OCI-LY1 (cell line): ENCODE measurements around the gene RFX5.

Experiments used
- H2AFZ ChIP-seq: fragments of 200-600 bp; sonication (generic), shearing (Covaris generic); 2 replicates; pipeline ENCODE4 v1.6.0; 2014; ENCODE audit warnings: antibody characterized with exemption, mild to moderate bottlenecking, low read length
- H3F3A ChIP-seq: fragments of 200-600 bp; sonication (generic), shearing (Covaris generic); 2 replicates; pipeline ENCODE4 v1.6.0; 2014; ENCODE audit warnings: mild to moderate bottlenecking, antibody characterized with exemption, low read length, moderate library complexity; ENCODE audit not compliant: insufficient read depth
- H3K27ac ChIP-seq: fragments of 200-600 bp; sonication (generic); 2 replicates; pipeline ENCODE4 v1.5.1; 2014; ENCODE audit warnings: low read length, mixed run types, mild to moderate bottlenecking, low read depth; ENCODE audit not compliant: poor library complexity, severe bottlenecking
- H3K27me3 ChIP-seq: fragments of 200-600 bp; sonication (generic); 2 replicates; pipeline ENCODE4 v1.6.0; 2014; ENCODE audit warnings: antibody characterized with exemption, mild to moderate bottlenecking, low read length, moderate library complexity; ENCODE audit not compliant: insufficient read depth
- H3K36me3 ChIP-seq: fragments of 200-600 bp; sonication (generic); 2 replicates; pipeline ENCODE4 v1.6.1; 2014; ENCODE audit warnings: mild to moderate bottlenecking, antibody characterized with exemption, low read length, moderate library complexity, mixed read lengths; ENCODE audit not compliant: insufficient read depth
- H3K4me1 ChIP-seq: fragments of 200-600 bp; sonication (generic); 2 replicates; pipeline ENCODE4 v1.5.1; 2014; ENCODE audit warnings: mild to moderate bottlenecking, low read length, moderate library complexity; ENCODE audit not compliant: insufficient read depth, severe bottlenecking
- H3K4me2 ChIP-seq: fragments of 200-600 bp; sonication (generic), shearing (Covaris generic); 2 replicates; pipeline ENCODE4 v1.6.1; 2014; ENCODE audit warnings: low read length
- H3K4me3 ChIP-seq: fragments of 200-600 bp; sonication (generic); 2 replicates; pipeline ENCODE4 v1.5.1; 2014; ENCODE audit warnings: low read length, low read depth, mild to moderate bottlenecking, mixed read lengths; ENCODE audit not compliant: poor library complexity, severe bottlenecking
- H3K79me2 ChIP-seq: fragments of 200-600 bp; shearing (Covaris generic); 2 replicates; pipeline ENCODE4 v1.6.1; 2016; ENCODE audit warnings: mixed run types, low read length, mixed read lengths; ENCODE audit not compliant: insufficient read depth
- H3K9ac ChIP-seq: fragments of 200-600 bp; sonication (generic), shearing (Covaris generic); 2 replicates; pipeline ENCODE4 v1.6.1; 2014; ENCODE audit warnings: mild to moderate bottlenecking, low read length, mixed read lengths
- H3K9me2 ChIP-seq: fragments of 200-600 bp; sonication (generic), shearing (Covaris generic); 2 replicates; pipeline ENCODE4 v1.6.1; 2014; ENCODE audit warnings: low read depth, mild to moderate bottlenecking, low read length, mixed read lengths
- H3K9me3 ChIP-seq: fragments of 200-600 bp; shearing (Covaris generic); 2 replicates; pipeline ENCODE4 v1.6.1; 2014; ENCODE audit warnings: low read length, mixed read lengths
- H4K20me1 ChIP-seq: fragments of 200-600 bp; sonication (generic), shearing (Covaris generic); 2 replicates; pipeline ENCODE4 v1.6.0; 2016; ENCODE audit warnings: mild to moderate bottlenecking, low read length; ENCODE audit not compliant: insufficient read depth
- EZH2 ChIP-seq: fragments of 200-600 bp; sonication (generic), shearing (Covaris generic); IDR thresholded peaks from 2 replicates; pipeline ENCODE4 v1.8.0; 2017; ENCODE audit warnings: borderline replicate concordance, mixed run types, mild to moderate bottlenecking, antibody characterized with exemption, low read length, moderate library complexity, mixed read lengths
- TF ChIP-seq, protein P1 (sequence below): fragments of 200-600 bp; sonication (generic), shearing (Covaris generic); IDR thresholded peaks from 2 replicates; pipeline ENCODE4 v1.5.1; 2017; ENCODE audit warnings: mild to moderate bottlenecking, antibody characterized with exemption, low read length, moderate library complexity, mixed read lengths

Gene RFX5

DNA sequence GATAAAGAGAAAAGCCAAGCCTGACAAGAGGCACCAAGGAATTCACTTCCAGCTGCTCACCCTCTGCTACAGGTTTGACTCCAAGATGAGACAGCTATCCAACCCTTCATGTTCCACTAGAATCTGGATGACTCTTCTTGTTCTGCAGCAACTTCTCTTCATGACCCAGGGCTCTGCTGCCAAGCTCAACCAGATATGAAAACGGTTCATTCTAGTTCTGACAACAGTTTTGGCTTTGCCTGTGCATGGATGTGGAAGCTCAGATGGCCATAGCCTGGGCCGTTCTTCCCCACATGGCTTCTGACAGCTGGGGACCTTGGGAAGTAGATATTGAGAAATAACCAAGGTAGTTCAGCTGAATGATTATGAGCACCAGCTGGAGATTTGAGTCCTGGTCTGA is 33.6 kb downstream of the RFX5 start:
- Histone ChIP-seq H3K27me3 (no peaks in the 10 kb centered on the region), H3K9me3 (no peaks in the 10 kb centered on the region), H4K20me1 (no peaks in the 10 kb centered on the region), H3K4me1 (no peaks in the 10 kb centered on the region), H2AFZ (no peak overlapping the region), H3K36me3 (peaks cover 76% of the 10 kb centered on the region), H3K4me2 (no peak overlapping the region), H3K4me3 (no peak overlapping the region), H3K27ac (no peak overlapping the region), H3K9me2 (no peaks in the 10 kb centered on the region), H3K9ac (no peak overlapping the region), H3F3A (no peaks in the 10 kb centered on the region), H3K79me2 (no peaks in the 10 kb centered on the region)
- no peak for TF ChIP-seq EZH2
- TF ChIP-seq, protein P1, sequence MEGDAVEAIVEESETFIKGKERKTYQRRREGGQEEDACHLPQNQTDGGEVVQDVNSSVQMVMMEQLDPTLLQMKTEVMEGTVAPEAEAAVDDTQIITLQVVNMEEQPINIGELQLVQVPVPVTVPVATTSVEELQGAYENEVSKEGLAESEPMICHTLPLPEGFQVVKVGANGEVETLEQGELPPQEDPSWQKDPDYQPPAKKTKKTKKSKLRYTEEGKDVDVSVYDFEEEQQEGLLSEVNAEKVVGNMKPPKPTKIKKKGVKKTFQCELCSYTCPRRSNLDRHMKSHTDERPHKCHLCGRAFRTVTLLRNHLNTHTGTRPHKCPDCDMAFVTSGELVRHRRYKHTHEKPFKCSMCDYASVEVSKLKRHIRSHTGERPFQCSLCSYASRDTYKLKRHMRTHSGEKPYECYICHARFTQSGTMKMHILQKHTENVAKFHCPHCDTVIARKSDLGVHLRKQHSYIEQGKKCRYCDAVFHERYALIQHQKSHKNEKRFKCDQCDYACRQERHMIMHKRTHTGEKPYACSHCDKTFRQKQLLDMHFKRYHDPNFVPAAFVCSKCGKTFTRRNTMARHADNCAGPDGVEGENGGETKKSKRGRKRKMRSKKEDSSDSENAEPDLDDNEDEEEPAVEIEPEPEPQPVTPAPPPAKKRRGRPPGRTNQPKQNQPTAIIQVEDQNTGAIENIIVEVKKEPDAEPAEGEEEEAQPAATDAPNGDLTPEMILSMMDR = no peak

DNA sequence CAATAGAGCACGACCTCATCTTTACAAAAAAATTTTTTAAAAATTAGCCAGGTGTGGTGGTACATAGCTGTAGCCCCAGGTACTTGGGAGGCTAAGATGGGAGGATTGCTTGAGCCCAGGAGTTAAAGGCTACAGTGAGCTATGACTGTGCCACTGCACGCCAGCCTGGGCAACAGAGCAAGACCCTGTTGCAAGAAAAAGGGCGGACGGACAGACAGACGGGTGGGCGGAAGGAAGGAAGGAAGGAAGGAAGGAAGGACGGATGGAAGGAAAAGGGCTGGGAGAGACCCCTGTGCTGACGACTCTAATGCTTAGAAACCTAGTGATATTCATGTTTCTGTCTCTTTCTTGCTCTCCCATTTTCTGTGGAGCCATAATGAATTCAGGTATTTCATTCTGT is 34.2 kb downstream of the RFX5 start:
- TF ChIP-seq, protein P1 = no peak
- TF ChIP-seq EZH2 = no peak
- H3K27ac ChIP-seq = no peak overlapping the region
- no peaks in the 10 kb centered on the region for H3K27me3 ChIP-seq
- H3K4me1 ChIP-seq = no peaks in the 10 kb centered on the region
- no peaks in the 10 kb centered on the region for H4K20me1 ChIP-seq
- H3K4me3 ChIP-seq = no peak overlapping the region
- no peaks in the 10 kb centered on the region for H3F3A ChIP-seq
- H3K9ac ChIP-seq = no peak overlapping the region
- no peak overlapping the region for H3K4me2 ChIP-seq
- no peak overlapping the region for H2AFZ ChIP-seq
- H3K79me2 ChIP-seq = no peaks in the 10 kb centered on the region
- no peaks in the 10 kb centered on the region for H3K9me3 ChIP-seq
- H3K9me2 ChIP-seq = no peaks in the 10 kb centered on the region
- H3K36me3 ChIP-seq = peaks cover 83% of the 10 kb centered on the region

DNA sequence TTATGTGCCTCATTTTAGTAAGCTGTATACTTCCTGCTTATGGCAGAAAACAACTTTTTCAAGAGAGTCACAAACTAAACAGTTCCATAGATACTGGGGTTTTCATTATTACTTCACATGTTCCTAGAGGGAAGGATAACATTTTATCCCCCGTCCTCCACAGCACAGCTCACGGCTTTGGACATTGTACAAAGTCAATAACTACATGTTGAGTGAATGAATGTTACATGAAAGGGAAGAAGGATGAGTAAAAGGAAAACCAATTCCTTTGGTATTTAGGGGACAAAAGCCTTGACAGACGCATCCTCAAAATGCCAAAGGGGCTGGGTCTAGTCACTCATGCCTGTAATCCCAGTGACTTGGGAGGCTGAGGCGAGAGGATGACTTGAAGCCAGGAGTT is 34.6 kb downstream of the RFX5 start:
- no peaks in the 10 kb centered on the region for H3K9me2 ChIP-seq
- TF ChIP-seq, protein P1 = no peak
- TF ChIP-seq EZH2 = no peak
- H3K9me3 ChIP-seq = no peaks in the 10 kb centered on the region
- H3K4me3 ChIP-seq = no peak overlapping the region
- no peak overlapping the region for H3K9ac ChIP-seq
- no peaks in the 10 kb centered on the region for H4K20me1 ChIP-seq
- H3K36me3 ChIP-seq = peaks cover 83% of the 10 kb centered on the region
- H3F3A ChIP-seq = no peaks in the 10 kb centered on the region
- no peak overlapping the region for H2AFZ ChIP-seq
- no peaks in the 10 kb centered on the region for H3K79me2 ChIP-seq
- H3K27me3 ChIP-seq = no peaks in the 10 kb centered on the region
- no peak overlapping the region for H3K27ac ChIP-seq
- H3K4me1 ChIP-seq = no peaks in the 10 kb centered on the region
- H3K4me2 ChIP-seq = no peak overlapping the region
